GM18511 (cell line): Measurements from ENCODE around the gene GNB5.

ENCODE experiments used
- ATAC-seq: cut with Tn5 transposase; IDR thresholded peaks from one replicate; pipeline ENCODE4 v1.9.1; 2021; ENCODE audit warnings: mild to moderate bottlenecking, moderate library complexity; ENCODE audit not compliant: unreplicated experiment

The GNB5 gene

GRCh38 chr15:52115598-52116427, 75.4 kb downstream of the GNB5 start:
- no peak for ATAC-seq

- no peak for ATAC-seq
These were observed 76.7 kb downstream of the GNB5 start for GRCh38 chr15:52114261-52115055.

- ATAC-seq: no peak
These were observed 77.5 kb downstream of the GNB5 start for GRCh38 chr15:52113708-52114107.

GRCh38 chr15:52113235-52113634, 78.0 kb downstream of the GNB5 start:
- no peak for ATAC-seq

- ATAC-seq: no peak
These were observed 78.9 kb downstream of the GNB5 start for GRCh38 chr15:52112203-52112750.

GRCh38 chr15:52111517-52112202, 79.5 kb downstream of the GNB5 start:
- ATAC-seq: no peak

GRCh38 chr15:52109559-52110451, 81.4 kb downstream of the GNB5 start:
- ATAC-seq: peak; percentile 77

GRCh38 chr15:52107238-52107637, 84.0 kb downstream of the GNB5 start:
- no peak for ATAC-seq

GRCh38 chr15:52106641-52107040, 84.6 kb downstream of the GNB5 start:
- ATAC-seq: no peak

- ATAC-seq: no peak
These were observed 85.3 kb downstream of the GNB5 start for GRCh38 chr15:52105846-52106245.

GRCh38 chr15:52104532-52105004, 86.6 kb downstream of the GNB5 start:
- peak; percentile 35 for ATAC-seq

GRCh38 chr15:52103217-52104207, 87.7 kb downstream of the GNB5 start:
- ATAC-seq: peak; percentile 66

- no peak for ATAC-seq
These were observed 88.7 kb downstream of the GNB5 start for GRCh38 chr15:52102463-52102862.

GRCh38 chr15:52101542-52102323, 89.5 kb downstream of the GNB5 start:
- ATAC-seq: peak; percentile 38

- no peak for ATAC-seq
These were observed 90.3 kb downstream of the GNB5 start for GRCh38 chr15:52100807-52101442.

- no peak for ATAC-seq
These were observed 91.4 kb downstream of the GNB5 start for GRCh38 chr15:52099651-52100272.

- no peak for ATAC-seq
These were observed 92.9 kb downstream of the GNB5 start for GRCh38 chr15:52098323-52098722.
